HG03175 (cell line): ENCODE data around the gene PAQR6.
"Not testable (repeated sequence)": the region's sequence is repeated elsewhere in the genome, so short reads cannot be mapped to it uniquely, and the experiment has no call there.

Experiments
- ATAC-seq: cut with Tn5 transposase; IDR thresholded peaks from one replicate; pipeline ENCODE4 v1.9.1; 2021; ENCODE audit warnings: mild to moderate bottlenecking, moderate library complexity; ENCODE audit not compliant: unreplicated experiment

The PAQR6 gene

DNA sequence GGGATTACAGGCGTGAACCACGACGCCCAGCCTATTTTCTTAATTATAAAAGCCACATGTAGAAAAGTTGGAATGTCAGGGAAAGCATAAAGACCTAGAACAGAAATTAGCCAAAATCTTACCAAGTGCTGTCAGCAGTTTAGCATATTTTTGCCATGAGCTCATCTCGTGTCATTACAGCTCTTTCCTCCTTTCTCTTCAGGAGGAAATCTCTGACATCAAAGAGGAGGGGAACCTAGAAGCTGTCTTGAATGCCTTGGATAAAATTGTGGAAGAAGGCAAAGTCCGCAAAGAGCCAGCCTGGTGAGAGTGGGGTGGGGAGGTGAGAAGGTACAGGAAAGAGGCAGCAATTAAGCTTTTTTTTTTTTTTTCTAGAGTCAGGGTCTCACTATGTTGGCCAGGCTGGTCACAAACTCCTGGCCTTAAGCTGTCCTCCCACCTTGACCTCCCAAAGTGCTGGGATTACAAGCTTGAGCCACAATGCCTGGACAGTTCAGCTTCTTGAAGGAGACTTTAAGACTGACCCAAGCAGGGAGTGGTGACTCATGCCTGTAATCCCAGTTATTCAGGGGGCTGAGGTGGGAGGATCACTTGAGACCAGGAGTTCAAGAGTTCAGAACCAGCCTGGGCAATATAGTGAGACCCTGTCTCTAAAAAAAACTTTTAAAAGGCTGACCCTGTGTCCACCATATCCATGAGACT lies 14.3 kb downstream of the PAQR6 start:
- no peak for ATAC-seq

DNA sequence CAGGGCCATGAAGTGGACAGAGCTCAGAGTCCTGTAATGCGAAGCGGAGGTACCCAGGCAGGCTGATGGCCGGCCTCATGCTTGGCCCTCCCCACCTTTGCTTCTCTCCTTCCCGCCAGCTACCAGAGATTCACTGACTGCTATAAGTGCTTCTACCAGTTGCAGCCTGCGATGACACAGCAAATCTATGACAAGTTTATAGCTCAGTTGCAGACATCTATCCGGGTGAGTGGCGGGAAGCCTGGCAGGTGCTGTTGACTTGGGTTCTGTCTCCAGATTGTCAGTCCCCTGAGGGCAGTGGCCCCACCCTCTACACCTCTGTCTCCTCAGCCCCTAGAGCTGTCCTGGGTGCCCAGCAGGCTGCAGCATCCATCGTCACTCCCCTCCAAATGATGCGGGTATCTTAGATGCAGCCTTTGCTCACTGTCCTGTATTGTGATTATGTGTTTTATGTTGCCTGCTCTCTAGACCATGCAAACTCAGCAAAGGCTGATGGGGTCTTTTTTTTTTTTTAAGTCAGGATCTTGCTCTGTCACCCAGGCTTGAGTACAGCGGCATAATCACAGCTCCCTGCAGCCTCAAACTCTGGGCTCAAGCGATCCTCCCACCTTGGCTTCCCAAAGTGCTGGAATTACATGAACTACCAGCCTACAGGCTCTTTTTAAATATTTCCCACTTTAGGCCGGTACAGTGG lies 15.5 kb downstream of the PAQR6 start:
- no peak for ATAC-seq

DNA sequence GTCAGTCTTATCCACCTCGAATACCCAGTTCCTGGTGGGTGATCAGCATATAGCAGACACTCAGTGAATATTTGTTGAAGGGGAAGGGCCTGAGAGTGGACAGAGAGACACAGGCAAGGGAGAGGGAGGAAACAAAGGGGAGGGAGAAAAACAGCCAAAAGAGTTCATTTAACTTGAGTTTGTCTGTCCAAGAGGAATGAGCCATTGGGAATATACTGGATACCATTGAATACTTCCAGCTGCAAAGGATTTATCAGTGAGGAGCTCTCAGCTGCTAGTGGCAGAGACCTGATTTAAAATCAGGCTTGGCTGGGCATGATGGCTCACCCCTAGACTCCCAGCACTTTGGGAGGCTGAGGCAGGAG lies 17.4 kb downstream of the PAQR6 start:
- no peak for ATAC-seq

DNA sequence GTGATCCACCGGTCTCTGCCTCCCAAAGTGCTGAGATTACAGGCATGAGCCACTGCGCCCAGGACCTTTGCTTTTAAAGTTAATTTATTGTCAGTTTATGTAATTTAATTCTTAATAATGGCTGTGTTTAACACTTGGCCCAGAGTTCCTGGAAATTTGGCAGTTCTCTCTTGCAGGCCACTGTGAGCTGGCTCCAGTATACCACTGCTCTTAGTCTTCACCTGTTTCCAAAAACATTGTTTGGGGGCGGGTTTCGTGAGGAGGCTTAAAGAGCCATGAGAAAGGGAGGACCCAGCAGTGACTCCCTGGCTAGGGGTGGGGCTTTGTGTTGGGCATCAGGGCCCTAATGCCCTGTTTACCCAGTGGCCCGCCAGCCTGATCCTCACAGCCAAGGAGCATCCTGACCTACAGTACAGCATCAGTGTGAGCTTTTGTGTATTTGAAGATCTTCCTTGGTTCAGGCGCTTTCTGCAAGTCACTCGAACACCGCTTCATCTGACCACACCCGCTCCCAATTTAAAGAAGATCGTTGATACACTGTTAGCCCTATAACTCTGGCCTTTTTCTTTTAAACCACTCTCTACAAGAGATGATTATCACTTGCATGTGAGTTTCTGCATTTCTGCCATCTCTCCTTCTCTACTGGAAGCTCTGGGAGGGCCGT lies 17.9 kb downstream of the PAQR6 start:
- ATAC-seq: no peak

DNA sequence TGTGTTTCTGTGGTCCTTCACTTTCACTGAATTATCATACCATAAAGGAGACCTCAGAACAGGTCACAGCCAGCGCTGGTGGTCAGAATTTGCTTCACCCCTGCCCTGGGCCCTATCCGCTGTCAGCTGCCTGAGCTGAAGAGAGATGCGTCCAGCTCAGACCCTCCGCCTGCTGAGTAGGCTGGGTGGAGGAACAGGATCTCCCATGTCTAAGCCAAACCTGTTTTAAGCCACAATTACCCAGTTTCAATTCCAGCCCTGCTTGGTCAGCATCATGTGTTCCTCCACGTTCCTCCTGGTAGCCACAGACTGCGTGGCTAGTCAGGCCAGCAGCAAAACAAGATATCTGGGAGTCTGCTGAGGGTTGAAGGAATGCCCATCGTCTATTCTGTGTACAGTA lies 19.4 kb downstream of the PAQR6 start:
- ATAC-seq: no peak

DNA sequence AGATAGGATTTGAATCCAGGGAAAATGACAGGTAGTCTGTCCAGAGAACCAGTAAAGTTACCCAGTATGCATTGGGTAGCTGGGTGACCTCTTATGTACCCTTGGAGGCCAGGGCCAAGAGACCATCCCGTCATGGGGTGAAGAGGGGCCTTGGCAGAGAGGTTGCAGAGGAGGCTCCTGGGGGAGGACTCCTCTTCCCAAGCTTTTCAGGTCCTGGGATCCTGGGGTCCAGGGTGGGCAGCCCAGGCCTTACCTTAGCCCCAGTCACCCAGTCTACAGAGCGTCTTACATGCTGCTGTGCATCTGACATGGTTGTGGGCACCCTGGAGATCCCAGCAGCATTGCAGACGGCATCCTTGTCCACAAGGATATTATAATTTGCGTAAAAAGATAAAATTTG lies 21.1 kb downstream of the PAQR6 start:
- ATAC-seq: no peak

DNA sequence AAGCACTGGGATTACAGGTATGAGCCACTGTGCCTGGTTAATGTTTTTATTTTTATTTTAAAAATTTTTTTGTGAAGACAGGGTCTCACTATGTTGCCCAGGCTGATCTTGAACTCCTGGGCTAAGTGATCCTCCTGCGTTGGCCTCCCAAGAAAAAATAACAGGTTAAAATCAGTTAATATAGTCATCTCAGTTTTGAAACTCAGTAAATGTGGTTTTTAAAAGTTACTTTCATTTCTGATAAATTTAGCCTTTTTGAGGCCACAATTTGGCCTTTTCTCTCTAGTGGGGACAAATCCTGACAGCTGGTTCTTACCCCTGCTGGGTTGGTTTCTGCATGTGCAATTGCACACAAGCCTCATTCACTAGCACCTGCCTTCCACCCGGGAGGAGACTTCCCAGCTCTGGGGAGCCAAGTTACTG lies 21.7 kb downstream of the PAQR6 start:
- peak; percentile 49 for ATAC-seq

DNA sequence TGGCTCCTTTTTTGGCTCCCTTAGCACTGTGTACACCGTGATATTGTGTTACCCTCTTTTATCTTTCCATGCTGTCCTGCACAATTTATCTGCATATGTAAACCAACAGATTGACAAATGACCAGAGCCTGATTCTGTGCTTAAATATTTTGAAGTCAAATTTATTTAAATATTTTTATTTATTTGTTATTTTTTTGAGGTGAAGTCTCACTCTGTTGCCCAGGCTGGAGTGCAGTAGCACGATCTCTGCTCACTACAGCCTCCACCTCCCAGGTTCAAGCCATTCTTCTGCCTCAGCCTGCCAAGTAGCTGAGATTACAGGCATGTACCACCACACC lies 22.2 kb downstream of the PAQR6 start:
- no peak for ATAC-seq

DNA sequence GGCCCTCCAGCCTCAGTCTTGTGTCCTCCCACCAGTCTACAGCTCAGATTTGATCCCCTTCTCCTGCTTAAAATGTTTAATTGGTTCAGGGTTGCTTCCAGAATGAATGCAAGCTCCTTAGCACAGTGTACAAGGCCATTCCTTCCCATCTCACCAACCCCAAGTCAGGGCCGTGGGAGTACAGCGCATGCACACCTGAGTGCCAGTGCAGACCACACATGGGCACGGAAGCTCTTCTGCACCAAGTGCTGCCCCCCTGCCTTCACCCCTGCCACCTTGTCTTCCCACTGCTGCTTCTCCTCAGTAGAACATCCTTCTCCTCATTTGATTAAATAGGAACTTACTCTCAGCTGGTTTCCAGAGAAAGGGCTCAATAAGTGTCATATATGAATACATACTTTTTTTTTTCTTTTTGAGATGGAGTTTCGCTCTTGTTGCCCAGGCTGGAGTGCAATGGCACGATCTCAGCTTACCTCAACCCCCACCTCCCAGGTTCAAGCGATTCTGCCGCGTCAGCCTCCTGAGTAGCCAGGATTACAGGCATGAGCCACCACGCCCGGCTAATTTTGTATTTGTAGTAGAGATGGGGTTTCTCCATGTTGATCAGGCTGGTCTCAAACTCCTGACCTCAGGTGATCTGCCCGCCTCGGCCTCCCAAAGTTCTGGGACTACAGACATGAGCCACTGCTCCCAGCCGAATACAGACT lies 25.7 kb downstream of the PAQR6 start:
- ATAC-seq: no peak

DNA sequence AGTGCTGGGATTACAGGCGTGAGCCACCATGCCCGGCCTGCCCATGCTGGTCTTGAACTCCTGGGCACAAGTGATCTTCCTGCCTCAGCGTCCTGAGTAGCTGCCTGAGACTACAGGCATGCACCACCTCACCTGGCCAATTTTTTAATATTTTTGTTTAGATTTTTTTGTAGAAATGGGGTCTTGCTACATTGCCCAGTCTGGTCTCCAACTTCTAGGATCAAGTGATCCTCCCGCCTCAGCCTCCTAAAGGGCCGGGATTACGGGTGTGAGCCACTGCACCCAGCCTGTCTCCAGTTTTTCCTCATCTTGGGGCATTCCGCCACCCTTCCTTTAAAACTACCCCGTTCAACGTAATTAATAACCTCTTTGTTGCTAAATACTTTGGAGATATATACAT lies 27.6 kb downstream of the PAQR6 start:
- ATAC-seq: no peak

DNA sequence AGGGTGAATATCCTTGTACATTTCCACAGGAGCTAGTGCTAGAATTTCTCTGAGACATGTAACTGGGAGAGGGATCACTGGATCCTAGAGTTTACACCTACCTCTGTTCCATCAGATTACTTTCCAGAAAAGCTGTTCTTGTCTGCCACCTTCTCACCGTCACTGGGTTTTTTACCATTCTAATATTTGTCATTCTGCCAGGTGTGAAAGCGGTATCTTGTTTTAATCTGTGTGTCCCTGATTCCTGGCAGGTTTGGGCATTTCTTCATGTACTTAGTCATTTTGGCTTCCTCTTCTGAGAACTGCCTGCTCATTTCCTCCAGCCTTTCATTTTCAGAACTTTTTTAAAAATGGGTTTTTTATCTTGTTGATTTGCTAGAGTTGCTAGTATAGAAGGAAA lies 30.0 kb downstream of the PAQR6 start:
- no peak for ATAC-seq

DNA sequence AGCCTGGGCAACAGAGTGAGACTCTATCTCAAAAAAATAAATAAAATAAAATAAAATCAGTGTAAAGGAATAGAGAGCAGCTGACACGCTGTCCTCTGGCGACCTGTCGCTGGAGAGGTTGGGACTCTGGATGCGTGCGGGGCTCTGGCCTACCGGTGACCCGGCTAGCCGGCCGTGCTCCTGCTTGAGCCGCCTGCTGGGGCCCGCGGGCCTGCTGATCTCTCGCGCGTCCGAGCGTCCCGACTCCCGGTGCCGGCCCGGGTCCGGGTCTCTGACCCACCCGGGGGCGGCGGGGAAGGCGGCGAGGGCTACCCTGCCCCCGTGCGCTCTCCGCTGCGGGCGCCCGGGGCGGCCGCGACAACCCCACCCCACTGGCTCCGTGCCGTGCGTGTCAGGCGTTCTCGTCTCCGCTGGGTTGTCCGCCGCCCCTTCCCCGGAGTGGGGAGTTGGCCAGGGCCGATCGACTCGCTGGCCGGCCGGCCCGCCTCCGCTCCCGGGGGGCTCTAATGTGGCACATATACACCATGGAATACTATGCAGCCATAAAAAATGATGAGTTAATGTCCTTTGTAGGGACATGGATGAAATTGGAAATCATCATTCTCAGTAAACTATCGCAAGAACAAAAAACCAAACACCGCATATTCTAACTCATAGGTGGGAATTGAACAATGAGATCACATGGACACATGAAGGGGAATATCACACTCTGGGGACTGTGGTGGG lies 31.3 kb downstream of the PAQR6 start:
- ATAC-seq: not testable (repeated sequence)

DNA sequence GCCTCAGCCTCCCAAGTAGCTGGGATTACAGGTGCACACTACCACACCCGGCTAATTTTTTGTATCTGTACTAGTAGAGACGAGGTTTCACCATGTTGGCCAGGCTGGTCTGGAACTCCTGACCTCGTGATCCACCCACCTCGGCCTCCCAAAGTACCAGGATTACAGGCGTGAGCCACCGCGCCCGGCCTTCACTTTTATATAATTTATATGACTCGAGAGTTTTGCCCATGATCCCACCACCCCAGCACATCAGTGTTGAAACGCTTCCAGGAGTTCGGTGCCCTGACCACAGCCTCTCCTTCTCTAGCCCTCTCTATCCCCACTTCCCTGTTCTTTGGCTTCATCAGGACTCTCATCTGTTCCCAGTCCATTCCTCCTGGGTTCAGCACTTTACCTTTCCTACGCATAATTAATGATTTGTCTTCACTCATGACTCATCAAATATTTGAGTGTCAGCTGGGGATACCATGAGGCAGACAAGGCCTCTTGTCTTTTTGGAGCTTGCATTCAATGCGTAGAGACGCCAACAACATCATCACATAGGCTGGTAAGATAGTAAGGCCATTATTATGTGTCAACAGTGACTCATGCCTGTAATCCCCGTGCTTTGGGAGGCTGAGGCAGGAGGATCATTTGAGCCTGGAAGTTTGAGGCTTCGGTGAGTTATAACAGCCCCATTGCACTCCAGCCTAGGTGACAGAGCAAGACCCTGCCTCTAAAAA lies 33.7 kb downstream of the PAQR6 start:
- no peak for ATAC-seq

DNA sequence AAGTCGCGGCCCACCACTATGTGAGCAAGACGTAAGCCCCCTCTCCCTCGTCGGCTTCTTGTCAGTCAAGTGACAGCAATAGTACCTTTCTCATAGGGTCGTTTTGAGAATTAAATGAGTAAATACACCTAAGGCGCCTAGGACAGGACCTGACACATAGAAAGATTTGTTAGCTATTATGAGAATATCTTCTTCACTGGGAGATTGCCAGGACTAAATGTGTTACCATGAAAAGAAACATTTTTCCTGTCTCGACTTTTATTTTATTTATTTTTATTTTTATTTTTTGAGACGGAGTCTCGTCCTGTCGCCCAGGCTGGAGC lies 34.3 kb downstream of the PAQR6 start:
- ATAC-seq: no peak

DNA sequence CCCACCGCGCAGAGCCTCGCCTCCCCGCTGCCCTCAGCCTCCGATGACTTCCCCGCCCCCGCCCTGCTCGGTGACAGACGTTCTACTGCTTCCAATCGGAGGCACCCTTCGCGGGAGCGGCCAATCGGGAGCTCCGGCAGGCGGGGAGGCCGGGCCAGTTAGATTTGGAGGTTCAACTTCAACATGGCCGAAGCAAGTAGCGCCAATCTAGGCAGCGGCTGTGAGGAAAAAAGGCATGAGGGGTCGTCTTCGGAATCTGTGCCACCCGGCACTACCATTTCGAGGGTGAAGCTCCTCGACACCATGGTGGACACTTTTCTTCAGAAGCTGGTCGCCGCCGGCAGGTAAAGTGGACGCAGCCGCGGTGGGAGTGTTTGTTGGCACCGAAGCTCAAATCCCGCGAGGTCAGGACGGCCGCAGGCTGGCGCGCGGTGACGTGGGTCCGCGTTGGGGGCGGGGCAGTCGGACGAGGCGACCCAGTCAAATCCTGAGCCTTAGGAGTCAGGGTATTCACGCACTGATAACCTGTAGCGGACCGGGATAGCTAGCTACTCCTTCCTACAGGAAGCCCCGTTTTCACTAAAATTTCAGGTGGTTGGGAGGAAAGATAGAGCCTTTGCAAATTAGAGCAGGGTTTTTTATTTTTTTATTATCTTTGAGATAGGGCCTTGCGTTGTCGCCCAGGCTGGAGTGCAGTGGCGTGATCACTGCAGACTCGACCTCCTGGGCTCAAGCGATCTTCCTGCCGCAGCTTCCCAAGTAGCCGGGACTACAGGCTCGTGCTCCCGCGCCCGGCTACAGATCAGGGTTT lies 34.8 kb downstream of the PAQR6 start, which contains the start of gene PMF1:
Gene PMF1 (plus strand): TSS at position 175 of the 811 bp plus-strand sequence. CDS start 9 bp downstream, at position 184.
- peak; percentile 87 for ATAC-seq

DNA sequence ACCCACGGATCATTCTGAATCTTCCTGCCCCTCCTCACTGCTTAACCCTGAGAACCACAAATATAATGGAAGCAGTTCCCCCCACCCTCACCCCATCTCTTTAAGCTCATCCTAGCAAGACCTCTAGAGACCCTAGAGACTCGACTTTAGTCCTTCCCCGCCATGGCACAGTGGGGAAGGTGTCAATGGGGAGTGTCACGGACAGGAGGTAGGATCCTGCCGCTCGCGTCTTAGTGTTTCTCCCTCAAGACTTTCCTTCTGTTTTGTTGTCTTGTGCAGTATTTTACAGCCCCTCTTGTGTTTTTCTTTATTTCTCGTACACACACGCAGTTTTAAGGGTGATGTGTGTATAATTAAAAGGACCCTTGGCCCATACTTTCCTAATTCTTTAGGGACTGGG lies 35.7 kb downstream of the PAQR6 start:
- ATAC-seq: no peak

DNA sequence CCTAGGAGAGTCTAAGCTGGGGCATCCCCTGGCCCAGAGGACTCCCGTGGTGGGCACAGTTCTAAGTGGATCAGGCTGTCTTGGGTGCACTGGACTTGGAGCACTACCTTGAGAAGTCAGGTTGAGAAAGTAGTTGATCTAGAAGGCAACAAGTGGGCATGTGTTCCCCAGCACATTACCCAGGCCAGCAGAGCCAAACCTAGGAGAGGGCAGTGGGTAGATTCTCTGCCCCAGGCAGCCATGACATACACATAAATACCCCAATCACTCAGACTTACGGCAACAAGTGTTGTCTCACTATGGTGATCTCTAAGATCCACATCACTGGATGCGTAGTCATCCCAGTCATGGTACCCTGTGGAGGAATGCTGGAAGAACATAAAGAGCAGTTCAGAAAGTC lies 36.6 kb downstream of the PAQR6 start:
- ATAC-seq: no peak

DNA sequence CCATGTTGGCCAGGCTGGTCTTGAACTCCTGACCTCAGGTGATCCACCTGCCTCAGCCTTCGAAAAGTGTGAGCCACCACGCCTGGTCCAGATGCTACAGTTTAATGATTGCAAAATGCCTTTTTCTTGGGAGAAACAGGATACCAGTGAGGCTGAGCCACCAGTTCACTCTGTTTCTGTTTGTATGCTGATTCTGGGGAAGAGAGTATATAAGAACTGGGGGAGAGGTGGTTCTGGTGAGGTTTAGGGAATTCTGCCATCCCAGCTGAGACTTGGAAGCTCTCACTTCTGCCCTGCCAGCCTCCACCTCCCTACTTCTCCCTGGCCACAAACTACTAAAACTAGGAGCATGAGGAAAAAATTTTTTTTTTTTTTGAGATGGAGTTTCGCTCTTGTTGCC lies 43.2 kb downstream of the PAQR6 start:
- no peak for ATAC-seq

DNA sequence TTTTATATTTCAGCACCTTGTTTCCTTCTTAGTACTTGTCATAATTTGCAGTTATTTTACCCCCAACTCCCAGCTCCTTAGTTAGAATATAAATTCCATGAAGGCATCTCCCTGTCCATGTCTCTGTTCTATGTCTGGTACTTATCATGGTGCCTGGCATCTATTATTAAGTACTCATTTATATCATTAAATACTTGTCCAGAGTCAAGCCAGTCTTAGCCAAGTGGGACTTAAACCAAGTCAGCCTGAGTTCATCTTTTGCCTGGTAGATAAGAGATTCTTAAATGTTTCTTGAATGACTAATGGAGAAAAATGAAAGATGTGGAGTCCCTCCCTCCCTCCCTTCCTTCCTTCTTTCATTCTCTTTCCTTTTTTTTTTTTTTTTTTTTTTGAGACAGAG lies 44.5 kb downstream of the PAQR6 start:
- ATAC-seq: no peak

DNA sequence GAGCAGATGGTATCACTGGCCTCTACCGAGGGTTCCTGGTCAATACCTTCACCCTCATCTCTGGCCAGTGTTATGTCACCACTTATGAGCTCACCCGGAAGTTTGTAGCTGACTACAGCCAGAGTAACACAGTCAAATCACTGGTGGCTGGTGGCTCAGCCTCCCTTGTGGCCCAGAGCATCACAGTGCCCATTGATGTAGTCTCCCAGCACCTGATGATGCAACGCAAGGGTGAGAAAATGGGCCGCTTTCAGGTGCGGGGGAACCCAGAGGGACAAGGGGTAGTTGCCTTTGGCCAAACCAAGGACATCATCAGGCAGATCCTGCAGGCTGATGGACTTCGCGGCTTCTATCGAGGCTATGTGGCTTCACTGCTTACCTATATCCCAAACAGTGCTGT lies 47.8 kb downstream of the PAQR6 start:
- no peak for ATAC-seq
